GM23248 (cell line): Measurements from ENCODE around the gene CYP27C1. TPM values are rescaled to one million over a fixed set of nuclear protein-coding genes. Genes with fewer than 3 reads are reported as not detected.
A peak's percentile ranks its signal among the peaks of the same experiment; 100 is the strongest.

Source experiments
- DNase-seq: peaks from one replicate; pipeline ENCODE4 v3.0.0-alpha.2; 2015
- H2AFZ ChIP-seq: fragments of 200-600 bp; sonication (generic); 2 replicates; pipeline ENCODE4 v1.6.1; 2016; ENCODE audit warnings: antibody characterized with exemption
- H3F3A ChIP-seq: fragments of 200-600 bp; sonication (generic); 2 replicates; pipeline ENCODE4 v1.6.1; 2016; ENCODE audit warnings: mild to moderate bottlenecking, antibody characterized with exemption, mixed run types; ENCODE audit not compliant: insufficient read depth
- H3K27ac ChIP-seq: fragments of 200-600 bp; sonication (generic); 2 replicates; pipeline ENCODE4 v1.5.1; 2016; ENCODE audit warnings: mild to moderate bottlenecking
- H3K27me3 ChIP-seq: fragments of 200-600 bp; sonication (generic); replicated peaks from 2 replicates; pipeline ENCODE4 v1.6.1; 2016; ENCODE audit warnings: mild to moderate bottlenecking; ENCODE audit not compliant: insufficient read depth
- H3K36me3 ChIP-seq: fragments of 200-600 bp; sonication (generic); 2 replicates; pipeline ENCODE4 v1.6.1; 2016; ENCODE audit warnings: low read depth, mild to moderate bottlenecking
- H3K4me1 ChIP-seq: fragments of 200-600 bp; sonication (generic); 2 replicates; pipeline ENCODE4 v1.6.1; 2016; ENCODE audit warnings: mild to moderate bottlenecking; ENCODE audit not compliant: insufficient read depth
- H3K4me2 ChIP-seq: fragments of 200-600 bp; sonication (generic); one replicate; pipeline ENCODE4 v1.6.1; 2016; ENCODE audit warnings: mild to moderate bottlenecking; ENCODE audit not compliant: unreplicated experiment
- H3K4me3 ChIP-seq: fragments of 200-600 bp; sonication (generic); 2 replicates; pipeline ENCODE4 v1.5.1; 2016; ENCODE audit warnings: mild to moderate bottlenecking
- H3K79me2 ChIP-seq: fragments of 200-600 bp; sonication (generic); 2 replicates; pipeline ENCODE4 v1.6.1; 2016; ENCODE audit warnings: mild to moderate bottlenecking; ENCODE audit not compliant: insufficient read depth
- H3K9ac ChIP-seq: fragments of 200-600 bp; sonication (generic); 2 replicates; pipeline ENCODE4 v1.6.1; 2016; ENCODE audit warnings: mild to moderate bottlenecking
- H3K9me2 ChIP-seq: fragments of 200-600 bp; sonication (generic); 2 replicates; pipeline ENCODE4 v1.6.1; 2016; ENCODE audit warnings: mixed run types, mild to moderate bottlenecking, moderate library complexity; ENCODE audit not compliant: insufficient read depth
- H3K9me3 ChIP-seq: fragments of 200-600 bp; sonication (generic); one replicate; pipeline ENCODE4 v1.6.1; 2017; ENCODE audit warnings: low read depth
- H4K20me1 ChIP-seq: fragments of 200-600 bp; sonication (generic); 2 replicates; pipeline ENCODE4 v1.6.0; 2016; ENCODE audit not compliant: insufficient read depth
- EZH2 ChIP-seq: fragments of 200-600 bp; sonication (generic); IDR thresholded peaks from 2 replicates; pipeline ENCODE4 v1.6.1; 2018; ENCODE audit warnings: antibody characterized with exemption, mild to moderate bottlenecking; ENCODE audit not compliant: insufficient read depth, poor library complexity, severe bottlenecking
- EZH2phosphoT487 ChIP-seq: fragments of 200-600 bp; sonication (generic); IDR thresholded peaks from 2 replicates; pipeline ENCODE4 v1.6.1; 2018; ENCODE audit warnings: antibody characterized with exemption, moderate library complexity, mild to moderate bottlenecking, low read depth; ENCODE audit not compliant: insufficient read depth
- WGBS, 2 experiments: methylation state at CpG; one replicate each; pipeline ENCODE4 v1.1.6; 2015 to 2017; ENCODE audit warnings: low lambda C conversion rate in 2 of 2, low coverage in 1 of 2; ENCODE audit errors: missing lambda C conversion rate in 2 of 2; 5-methylcytosine and 5-hydroxymethylcytosine counted together
- in situ Hi-C: fragments of 300-500 bp; cut with MboI; formaldehyde crosslinking; loops from 2 replicates; pipeline ENCODE4 v1.15.0; 2020
- polyA plus RNA-seq: library from polyadenylated mRNA; unstranded; fragments of >200 nt; fragmentation: Nextera tagmentation; extraction: Ambion mirVana; gene quantifications from 2 replicates; pipeline ENCODE4 v1.2.1, GENCODE V29; 2016
- total RNA-seq: library from RNA; depleted of rRNA; stranded (reverse); fragments of >200 nt; shearing (Covaris generic); gene quantifications from 2 replicates; pipeline ENCODE4 v1.2.3, GENCODE V29; 2014

Gene CYP27C1
- total and polyA plus RNA-seq, 2 experiments from 2014 or later = 0.65 to 0.73 TPM

GRCh38 chr2:127157114-127157513 is 63.0 kb downstream of the CYP27C1 start:
- in situ Hi-C loops = no loop called here

GRCh38 chr2:127155947-127156346 is 64.2 kb downstream of the CYP27C1 start:
- Histone ChIP-seq H3K9me2 (no peaks in the 10 kb centered on the region), H3K4me1 (peaks cover 38% of the 10 kb centered on the region), H3K4me3 (no peak overlapping the region), H3K9ac (peak overlapping the region; percentile 40; the same call in 1 of the 2 replicates), H3K4me2 (peak overlapping the region; percentile 43), H3F3A (peaks cover 41% of the 10 kb centered on the region), H3K27ac (peak overlapping the region; percentile 75), H2AFZ (no peak overlapping the region), H3K27me3 (no peaks in the 10 kb centered on the region), H3K36me3 (no peaks in the 10 kb centered on the region), H3K79me2 (no peaks in the 10 kb centered on the region), H3K9me3 (no peaks in the 10 kb centered on the region), H4K20me1 (no peaks in the 10 kb centered on the region)
- TF ChIP-seq EZH2phosphoT487 = no peak
- no peak for TF ChIP-seq EZH2
- in situ Hi-C loops = no loop called here
- 0 to 9% methylated on average over 2 of the region's 2 CpGs for WGBS, 2 experiments
- peak; percentile 70 for DNase-seq

More at GRCh38 chr2:127157114-127157513, 63.0 kb downstream of the CYP27C1 start:
- Histone ChIP-seq H3K4me3 (no peak overlapping the region), H3K9ac (no peak overlapping the region), H3F3A (peaks cover 40% of the 10 kb centered on the region), H3K4me2 (no peak overlapping the region), H3K27ac (no peak overlapping the region), H4K20me1 (no peaks in the 10 kb centered on the region), H3K9me3 (no peaks in the 10 kb centered on the region), H3K4me1 (peaks cover 38% of the 10 kb centered on the region), H3K36me3 (no peaks in the 10 kb centered on the region), H3K79me2 (no peaks in the 10 kb centered on the region), H2AFZ (no peak overlapping the region), H3K27me3 (no peaks in the 10 kb centered on the region), H3K9me2 (no peaks in the 10 kb centered on the region)
- no peak for DNase-seq
- no peak for TF ChIP-seq EZH2
- TF ChIP-seq EZH2phosphoT487 = no peak
- WGBS, 2 experiments = 98% methylated on average over 6 of the region's 6 CpGs

GRCh38 chr2:127155028-127155581 is 65.0 kb downstream of the CYP27C1 start:
- H3K36me3 ChIP-seq = no peaks in the 10 kb centered on the region
- H3K9me2 ChIP-seq = no peaks in the 10 kb centered on the region
- no peaks in the 10 kb centered on the region for H3K9me3 ChIP-seq
- no peaks in the 10 kb centered on the region for H3K79me2 ChIP-seq
- H4K20me1 ChIP-seq = no peaks in the 10 kb centered on the region
- H2AFZ ChIP-seq = peak overlapping the region; percentile 50
- H3K4me3 ChIP-seq = no peak overlapping the region
- no peaks in the 10 kb centered on the region for H3K27me3 ChIP-seq
- WGBS, 2 experiments = 12 to 18% methylated on average over 7 of the region's 7 CpGs
- peak overlapping the region; percentile 75 for H3K27ac ChIP-seq
- in situ Hi-C loops = no loop called here
- H3K4me2 ChIP-seq = peak overlapping the region; percentile 43
- peaks cover 41% of the 10 kb centered on the region for H3F3A ChIP-seq
- peaks cover 38% of the 10 kb centered on the region for H3K4me1 ChIP-seq
- peak; percentile 74 for DNase-seq
- TF ChIP-seq EZH2 (no peak), EZH2phosphoT487 (no peak)
- H3K9ac ChIP-seq = peak overlapping the region; percentile 40

- Histone ChIP-seq H3K4me3 (no peak overlapping the region), H3K79me2 (no peaks in the 10 kb centered on the region), H2AFZ (peak overlapping the region; percentile 50; the same call in 1 of the 2 replicates), H3K9ac (peak overlapping the region; percentile 40), H3K36me3 (no peaks in the 10 kb centered on the region), H3K4me2 (peak overlapping the region; percentile 43), H3K9me2 (no peaks in the 10 kb centered on the region), H3K9me3 (no peaks in the 10 kb centered on the region), H3K27ac (peak overlapping the region; percentile 75), H3F3A (peaks cover 41% of the 10 kb centered on the region), H3K27me3 (no peaks in the 10 kb centered on the region), H4K20me1 (no peaks in the 10 kb centered on the region), H3K4me1 (peaks cover 44% of the 10 kb centered on the region)
- 61 to 73% methylated on average over 4 of the region's 4 CpGs for WGBS, 2 experiments
- no peak for TF ChIP-seq EZH2
- no peak for TF ChIP-seq EZH2phosphoT487
- peak; percentile 28 for DNase-seq
- in situ Hi-C loops = no loop called here
Measured at GRCh38 chr2:127154396-127154795, 65.7 kb downstream of the CYP27C1 start.
